ENCODE data around the gene CAMTA1.
A peak's percentile ranks its signal among the peaks of the same experiment; 100 is the strongest.

Gene CAMTA1

DNA sequence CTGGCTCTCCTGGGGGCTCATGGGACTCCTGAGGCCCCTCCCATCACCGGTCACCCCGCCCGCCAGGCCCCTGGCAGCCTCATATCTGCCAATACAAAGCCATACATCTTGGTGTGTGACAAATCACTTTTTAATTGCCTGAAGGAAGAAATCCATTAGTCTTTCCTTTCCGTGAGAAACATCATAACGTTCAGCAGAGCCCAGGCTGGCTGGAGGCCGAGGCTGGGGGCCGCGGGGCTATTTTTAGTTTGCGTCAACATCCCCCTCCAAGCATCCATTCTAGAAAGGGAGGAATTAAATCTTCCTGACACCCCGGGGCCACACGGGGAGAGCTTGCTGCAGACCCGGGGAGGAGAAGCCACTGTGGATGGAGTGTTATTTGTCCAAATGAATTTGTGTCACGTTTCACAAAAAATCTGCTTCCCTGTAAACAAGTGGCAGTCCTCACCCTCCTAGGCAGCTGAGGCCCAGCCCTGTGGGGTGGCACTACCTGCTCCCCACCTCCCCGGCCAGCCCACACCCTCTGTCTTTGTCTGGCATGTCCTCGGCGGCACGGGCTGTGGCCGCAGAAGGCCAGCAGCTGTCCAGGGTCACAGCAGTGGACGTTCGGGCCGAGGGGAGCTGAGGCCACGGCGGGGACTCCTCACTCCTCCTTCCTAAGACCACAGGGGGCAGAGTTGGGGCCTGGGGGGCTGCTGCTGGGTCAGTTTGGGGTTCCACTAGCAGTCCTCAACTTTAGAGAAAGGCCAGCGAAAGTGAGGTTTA is 749.0 kb downstream of the CAMTA1 start:
- ATAC-seq (no peak), DNase-seq (no peak)

DNA sequence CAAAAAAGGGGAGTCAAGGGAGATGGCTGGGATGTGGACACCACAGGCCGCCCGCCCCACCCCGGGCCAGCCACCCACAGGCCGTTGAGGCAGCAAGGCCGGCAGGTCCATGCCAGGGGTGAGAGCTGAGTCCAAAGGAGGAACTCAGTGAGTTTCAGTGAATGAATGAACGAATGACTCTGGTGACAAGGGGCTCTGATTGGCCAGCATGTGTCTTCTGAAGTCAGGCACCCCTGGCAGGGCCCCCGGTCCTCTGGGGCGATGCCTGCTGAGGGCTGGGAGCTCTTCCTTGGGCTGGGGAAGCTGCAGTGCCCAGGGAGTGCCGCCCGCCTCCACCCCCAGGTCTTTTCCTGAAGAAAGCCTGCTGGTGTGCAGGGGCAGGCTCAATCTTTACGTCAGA is 749.8 kb downstream of the CAMTA1 start:
- DNase-seq, result no peak

DNA sequence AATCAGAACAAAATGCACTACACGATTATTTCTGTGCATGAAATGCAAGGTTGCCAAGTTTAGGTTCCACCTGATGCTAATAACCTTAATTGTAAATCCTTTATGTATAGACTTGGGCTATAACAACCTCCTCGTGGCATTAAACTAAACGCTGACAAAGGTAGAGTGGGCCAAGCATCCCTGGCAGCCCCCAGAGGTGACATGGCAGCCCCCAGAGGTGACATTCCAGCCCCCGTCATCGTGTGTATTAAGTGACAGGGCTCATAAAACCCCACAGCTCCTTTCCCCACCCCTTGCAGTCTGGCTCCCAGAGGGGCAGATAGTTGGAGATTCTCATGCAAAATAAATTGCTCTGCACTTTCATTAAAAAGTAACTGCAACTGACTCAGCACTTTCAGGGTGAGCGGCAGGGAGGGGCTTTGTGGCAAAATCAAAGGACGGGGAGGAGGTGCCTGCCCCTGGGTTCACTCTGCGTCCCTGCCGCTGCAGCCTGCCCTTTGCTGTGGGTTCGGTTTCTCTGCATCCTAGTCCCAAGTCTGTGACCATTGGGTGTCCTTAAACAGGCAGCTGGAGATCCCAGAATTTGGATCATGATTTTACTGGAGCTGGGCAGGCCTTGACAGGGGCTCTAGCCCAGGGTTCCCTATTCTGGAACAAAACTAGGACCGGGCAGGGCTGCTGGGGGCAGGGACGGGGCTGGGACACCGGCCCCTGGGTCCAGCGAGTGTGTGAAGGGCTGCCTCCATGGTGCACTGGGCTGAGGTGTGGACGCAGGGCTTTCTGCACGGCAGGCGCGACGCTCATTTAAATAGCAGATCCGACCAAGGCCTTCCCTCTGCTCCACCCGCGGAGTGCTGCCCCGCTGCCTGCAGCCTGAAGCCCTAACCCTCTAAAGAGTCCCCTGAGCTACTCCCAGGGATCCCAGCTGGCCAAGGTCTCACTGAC is 751.0 kb downstream of the CAMTA1 start:
- DNase-seq (no peak), ATAC-seq (no peak)

More for the DNA sequence above, 749.8 kb downstream of the CAMTA1 start:
- ATAC-seq, result no peak

DNA sequence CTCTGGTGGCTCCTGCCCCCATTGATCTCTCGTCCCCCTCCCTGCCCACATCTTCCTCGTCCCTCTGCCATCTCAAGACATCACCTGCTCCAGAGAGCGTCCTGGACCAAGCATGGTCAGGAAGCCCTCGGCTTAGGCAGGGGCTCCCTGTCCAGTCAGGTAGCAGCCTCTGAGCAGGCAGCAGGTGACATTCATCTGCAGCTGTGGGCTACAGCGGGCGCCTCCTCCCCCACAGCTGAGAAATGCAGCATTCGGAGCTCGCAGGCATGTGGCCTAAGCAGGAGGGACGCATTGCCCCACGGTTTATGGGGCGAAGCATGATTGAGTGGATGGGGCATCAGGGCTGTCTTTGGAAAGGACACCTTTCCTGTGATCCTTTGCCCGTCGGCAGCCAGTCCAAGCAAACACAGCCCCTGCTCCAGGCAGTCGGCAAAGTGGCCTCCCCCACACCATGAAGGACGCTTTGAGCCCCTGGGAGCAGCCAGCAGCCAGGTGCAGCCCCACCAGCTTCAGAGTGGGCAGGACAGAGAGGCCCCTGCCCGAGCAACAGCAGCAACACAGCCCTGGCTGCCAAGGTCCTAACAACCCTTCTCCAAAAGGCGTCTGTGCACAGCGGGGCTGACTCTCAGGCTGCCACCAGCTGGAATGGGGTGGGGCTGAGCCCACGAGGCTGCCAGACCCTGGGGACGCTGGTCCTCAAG is 751.8 kb downstream of the CAMTA1 start:
- DNase-seq (no peak), ATAC-seq (no peak)

DNA sequence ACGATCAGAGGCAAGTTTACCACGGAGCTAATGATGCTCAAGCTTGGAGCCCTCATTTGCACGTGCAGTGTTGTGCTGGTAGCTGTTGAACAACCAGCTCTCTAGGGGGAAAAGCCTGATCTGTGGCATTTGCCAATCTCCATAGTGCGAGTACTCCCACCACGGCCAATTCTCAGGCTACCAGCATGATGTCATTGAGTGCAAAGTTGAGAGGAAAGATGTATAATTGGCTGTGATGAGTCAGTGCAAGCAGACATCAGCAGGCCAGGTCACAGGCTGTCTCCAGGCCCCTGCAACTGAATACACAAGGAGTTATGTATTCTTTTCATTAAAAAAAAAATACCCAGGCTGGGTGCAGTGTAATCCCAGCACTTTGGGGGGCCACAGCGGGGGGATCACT is 752.8 kb downstream of the CAMTA1 start:
- DNase-seq, result no peak
- peak; percentile 60 for ATAC-seq

DNA sequence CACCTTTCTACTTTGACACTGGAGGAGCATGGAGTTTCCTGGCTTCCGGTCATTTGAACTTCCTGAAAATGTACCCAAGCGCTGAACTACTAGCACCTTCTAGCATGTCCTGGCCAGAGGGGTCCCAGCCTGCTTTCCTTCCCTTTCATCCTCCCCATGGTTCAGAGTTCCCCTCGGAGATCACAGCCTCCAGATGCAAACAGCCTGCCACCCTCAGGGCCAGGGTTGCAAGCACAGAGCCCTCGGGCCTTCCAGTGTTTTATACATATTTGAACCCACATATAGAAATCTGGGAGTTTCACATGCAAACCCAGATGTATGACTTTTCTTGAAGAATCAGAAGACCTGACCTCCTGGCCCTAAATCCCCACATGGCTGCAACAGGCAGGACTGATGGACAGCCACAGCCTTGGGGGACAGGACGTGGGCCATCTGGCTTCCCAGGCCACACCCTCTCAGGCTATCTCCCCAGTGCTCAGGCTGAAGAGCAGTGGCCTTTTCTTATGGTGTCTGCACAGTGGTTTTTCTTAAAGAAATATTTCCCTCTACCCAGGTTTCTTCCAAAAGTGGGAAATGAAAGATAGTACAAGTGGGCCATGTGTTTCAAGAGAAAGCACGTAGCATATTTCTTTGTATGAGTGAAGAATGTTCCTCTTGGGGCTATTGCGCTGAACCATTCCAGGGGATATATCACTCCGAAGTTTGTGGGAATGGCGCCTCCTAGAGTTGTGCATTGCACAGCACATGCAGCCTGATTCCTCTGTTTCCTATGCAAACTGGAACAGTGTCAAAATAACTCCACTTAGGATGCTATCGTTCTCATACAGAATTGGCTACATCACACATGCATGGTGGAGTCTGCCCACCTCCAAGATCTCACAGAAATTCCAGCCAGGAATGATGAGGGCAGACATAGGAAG is 753.9 kb downstream of the CAMTA1 start:
- DNase-seq, result no peak

DNA sequence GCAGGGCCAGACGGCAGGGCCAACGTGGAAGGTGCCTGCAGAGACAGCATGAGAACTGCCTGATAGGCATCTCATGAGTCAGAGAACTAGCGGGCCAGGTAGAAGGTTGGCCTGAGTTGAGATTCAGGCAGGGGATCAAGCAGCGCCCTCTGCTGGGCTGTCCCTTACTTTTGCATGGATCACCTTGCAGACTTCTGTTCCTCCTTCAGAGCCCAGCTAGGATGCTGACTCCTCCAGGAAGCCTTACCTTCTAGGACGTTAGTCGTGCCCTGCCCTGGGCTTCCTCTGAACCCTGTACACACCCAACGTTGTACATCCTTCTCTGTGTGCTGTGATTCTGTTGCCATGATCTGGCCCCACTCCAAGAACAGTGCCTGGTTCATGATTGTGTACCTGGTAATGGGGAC is 754.5 kb downstream of the CAMTA1 start:
- peak; percentile 45 for ATAC-seq
- DNase-seq, result peak; percentile 45

More for the DNA sequence above, 753.9 kb downstream of the CAMTA1 start:
- ATAC-seq, result no peak

DNA sequence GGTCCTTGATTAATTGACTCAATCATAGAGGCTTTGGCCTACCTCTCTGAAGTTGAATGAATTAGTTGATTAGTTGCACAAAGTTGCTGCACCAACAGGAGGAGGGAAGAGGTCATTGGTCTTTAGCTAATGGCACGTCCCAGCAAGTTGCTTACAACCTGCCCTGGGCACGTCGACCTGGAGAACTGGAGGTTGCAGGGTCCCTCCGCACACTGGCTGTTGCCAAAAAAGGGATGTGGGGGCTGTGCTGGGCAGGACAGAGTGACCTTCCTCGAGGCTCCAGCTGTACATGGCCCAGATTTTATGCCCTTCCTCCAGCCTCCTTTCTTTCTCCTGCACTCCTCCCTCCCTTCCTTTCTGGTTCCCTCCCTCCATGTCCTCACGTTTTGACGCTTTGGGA is 755.6 kb downstream of the CAMTA1 start:
- no peak for ATAC-seq
- no peak for DNase-seq

DNA sequence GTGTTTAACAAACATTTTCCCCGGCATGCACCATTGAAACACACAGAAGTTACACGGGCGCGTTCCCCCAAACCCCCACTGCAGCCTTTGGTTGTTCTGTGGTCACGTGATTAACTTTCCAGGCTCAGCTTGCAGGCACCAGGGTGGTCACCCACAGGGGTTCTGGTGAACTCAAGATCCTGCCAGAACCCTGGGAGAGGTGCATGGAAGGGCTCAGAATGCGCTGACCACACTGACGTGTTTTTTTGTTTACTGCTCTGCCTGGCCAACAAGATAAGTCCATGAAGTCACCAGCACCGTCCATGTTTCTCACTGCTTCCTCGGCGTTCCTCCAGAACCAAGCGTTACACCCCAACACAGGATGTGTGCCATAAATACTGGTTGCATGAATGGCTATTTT is 756.4 kb downstream of the CAMTA1 start:
- ATAC-seq (no peak), DNase-seq (no peak)

DNA sequence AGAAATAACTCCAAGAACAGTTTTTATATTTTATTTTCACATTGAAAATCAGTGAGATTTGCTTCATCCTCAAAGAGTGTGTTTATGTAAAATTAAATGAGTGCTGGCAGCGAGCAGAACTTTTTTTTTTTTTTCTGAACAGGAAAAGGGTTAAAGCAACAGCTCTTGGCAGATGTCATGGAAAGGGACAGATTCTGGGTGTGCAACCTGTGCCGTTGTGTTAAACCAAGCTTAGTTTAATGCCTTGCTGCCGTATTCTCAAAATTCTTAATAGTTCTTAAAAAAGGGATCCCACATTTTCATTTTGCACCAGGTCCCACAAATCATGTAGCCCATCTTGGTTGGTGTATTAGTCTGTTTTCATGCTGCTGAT is 758.5 kb downstream of the CAMTA1 start:
- no peak for ATAC-seq
- DNase-seq, result no peak

DNA sequence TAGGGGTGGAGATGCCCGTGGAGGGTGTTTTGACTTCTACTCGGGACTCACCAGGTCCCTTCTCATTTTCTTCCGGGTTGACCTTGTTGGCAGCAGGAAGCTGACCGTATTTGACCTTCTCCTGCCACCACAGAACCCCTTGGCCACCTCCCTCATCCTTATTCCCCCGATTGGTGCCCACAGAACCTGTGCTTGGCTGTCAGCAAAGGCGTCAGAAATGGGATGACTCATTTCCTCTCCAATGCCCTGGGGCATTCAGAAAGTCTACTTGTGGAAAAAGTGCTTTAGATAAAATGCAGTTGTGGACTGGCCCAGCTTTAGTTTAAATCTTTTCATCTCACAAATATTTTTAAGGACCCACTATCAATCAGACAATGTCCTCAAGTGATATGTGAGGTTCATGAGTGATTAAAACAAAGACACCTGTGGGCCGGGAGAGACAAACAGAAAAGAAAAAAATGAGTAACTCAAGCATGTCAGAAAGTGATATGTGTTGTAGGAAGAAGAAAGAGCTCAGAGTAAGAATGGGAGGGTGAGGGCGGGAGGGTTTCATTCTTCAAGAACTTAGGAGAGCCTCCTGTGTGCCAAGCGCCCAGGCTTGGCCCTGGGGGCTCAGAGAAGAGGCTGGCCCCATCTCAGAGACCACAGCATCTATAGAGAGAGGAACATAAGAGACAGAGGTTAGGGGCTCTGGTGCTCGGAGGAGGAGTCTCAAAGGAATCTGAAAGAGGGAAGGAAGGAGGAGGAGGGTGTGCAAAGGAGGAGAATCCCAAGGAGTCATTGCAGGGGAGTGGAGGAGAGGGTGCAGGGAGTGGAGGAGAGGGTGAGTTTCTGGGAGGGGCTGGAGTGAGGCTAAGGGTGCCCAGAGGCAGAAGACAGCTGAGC is 764.3 kb downstream of the CAMTA1 start:
- ATAC-seq, result peak; percentile 92
- DNase-seq, result peak; percentile 68

DNA sequence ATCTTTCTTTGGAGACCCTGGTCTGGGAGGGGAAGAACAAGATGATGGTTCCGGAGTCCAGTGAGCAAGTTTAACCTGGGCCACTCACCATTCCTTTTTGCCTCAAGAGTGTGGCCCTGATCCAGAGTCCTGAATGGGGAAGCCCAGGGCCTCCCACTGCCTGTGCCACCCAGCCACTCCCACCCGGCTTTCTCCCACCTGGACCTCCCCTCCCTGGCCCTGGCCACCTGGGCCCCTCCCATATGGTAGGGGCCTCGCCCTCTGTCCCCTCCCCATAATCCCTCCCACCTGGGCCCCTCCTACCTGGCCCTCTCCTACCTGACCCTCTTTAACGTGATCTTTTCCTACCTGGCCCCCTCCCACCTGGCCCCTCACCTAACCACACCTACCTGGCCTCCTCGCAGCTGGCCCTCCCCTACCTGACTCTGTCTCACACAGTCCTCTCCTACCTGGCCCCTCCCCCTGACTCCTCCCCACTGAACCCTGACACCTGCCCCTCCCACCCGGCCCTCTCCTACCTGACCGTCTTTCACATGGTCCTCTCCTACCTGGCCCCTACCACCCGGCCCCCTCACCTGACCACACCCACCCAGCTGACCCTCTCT is 765.1 kb downstream of the CAMTA1 start:
- DNase-seq (no peak), ATAC-seq (no peak)

DNA sequence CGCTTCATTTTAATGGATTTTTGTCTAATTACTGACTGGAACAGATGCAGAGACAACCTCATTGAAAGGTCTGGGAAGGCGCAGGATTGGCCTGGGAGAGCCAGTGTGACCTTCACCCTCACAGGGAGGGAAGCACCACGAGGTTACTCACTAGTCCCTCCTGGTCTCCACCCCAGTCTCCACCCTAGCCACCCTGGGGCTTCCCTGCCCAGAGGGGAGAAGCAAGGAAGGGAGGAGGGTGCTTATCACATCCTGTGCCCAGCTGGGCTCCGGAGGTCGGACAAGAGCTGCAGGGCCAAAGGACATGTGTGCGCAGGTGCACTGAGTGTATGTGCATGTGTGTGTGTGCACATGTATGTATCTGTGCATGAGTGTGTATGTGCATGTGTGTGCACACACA is 765.7 kb downstream of the CAMTA1 start:
- ATAC-seq, result no peak
- no peak for DNase-seq

DNA sequence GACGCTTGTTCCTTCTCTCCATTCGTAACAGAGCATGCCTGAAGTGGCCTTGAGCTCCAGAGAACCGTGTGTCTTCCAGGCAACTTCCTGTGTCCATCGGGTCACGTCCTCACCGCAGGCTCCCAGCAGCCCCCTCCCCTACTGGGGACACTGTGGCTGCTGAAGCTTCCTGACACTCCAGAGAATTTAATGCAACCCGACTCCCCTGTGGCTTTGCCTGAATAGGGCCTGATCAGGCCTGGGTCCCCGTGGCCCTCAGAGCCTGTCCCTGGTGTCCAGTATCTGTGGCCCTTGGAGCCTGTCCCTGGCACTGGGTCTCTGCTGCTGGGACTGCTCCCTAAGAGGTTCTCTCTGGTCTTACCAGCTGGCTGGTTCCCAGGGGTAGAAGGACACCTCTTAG is 766.2 kb downstream of the CAMTA1 start:
- DNase-seq (no peak), ATAC-seq (no peak)

DNA sequence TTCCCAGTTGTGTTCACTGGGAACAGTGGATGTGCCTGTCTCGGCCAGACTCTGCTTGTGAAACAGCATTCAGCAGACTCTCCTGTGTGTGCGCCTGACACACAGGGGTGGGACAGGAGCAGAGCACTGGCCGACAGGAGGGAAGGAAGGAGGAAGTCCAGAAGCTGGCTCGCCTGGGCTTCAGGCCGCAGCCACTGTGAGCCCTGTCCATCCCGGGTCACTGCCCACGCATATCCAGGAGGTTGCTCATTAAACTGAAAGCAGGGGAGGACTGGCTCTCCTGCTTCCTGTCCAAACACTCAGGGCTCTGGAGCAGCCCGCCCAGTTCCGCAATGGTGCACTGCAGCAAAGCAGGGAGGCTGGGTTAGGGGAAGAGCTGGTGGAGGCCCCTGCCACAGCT is 767.1 kb downstream of the CAMTA1 start:
- no peak for DNase-seq
- no peak for ATAC-seq

DNA sequence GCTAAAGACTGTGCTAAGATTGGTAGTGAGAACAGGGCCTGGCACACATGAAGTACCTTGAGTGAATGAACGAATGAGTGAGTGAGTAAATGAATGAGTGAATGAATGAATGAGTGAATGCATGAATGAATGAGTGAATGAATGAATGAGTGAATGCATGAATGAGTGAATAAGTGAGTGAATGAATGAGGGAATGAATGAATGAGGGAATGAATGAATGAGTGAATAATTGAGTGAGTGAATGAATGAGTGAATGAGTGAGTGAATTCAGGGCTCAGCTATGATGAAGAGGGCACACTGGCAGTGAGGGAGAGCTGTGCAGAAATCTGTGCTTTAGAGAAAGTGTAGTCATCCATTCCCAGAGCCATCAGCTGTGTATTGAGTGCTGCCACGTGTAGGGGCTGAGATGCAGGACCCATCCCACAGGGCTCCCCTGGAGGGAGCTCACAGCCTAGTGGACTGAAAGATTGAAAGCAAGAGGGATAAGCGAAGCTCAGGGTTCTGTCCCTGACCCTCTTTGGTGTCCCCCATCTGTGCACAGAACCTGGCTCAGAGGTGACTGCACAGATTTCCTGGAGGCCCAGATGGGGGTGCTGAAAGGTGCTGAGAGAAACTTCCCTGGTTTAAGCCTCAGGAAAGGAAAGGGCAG is 767.9 kb downstream of the CAMTA1 start:
- ATAC-seq (no peak), DNase-seq (no peak)

DNA sequence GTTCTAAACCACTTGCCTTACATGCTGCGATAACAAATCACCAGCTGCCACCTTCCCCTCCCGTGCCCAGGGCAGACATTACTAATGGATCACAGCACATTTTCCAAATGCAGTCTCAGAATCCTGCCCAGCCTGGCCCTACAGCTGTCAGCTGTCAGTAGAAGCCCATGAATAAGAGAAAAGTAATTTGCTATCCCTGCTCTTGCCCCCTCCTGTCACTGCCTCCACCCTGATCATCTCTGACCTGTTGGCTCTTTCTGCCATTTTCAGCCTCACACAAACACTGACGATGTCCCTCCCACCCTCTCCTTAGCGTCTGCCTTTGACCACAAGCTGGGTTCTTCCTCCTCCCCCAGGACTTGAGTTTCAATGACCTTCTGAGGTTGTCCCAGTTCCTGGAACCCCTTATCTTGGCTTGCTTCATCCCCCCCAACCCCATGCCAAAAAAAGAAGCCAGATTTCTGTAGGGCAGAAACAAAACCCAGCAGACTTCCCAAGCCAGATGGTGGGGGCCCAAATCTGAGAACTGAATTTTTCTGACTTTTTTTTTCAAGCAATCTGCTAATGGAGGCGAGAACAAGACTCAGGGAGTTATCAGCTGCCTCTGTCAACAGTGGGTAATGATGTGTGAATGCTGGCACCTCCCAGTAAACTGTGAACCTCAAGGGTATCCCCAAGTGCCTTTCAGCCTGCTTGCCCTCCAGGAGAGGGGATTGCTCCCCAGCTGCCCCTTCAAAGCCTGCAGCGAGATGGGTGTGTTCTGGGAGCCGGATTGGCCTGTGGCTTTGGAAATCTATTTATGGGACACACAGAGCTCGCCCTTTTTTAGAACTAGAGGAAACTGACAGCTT is 769.4 kb downstream of the CAMTA1 start:
- no peak for DNase-seq

DNA sequence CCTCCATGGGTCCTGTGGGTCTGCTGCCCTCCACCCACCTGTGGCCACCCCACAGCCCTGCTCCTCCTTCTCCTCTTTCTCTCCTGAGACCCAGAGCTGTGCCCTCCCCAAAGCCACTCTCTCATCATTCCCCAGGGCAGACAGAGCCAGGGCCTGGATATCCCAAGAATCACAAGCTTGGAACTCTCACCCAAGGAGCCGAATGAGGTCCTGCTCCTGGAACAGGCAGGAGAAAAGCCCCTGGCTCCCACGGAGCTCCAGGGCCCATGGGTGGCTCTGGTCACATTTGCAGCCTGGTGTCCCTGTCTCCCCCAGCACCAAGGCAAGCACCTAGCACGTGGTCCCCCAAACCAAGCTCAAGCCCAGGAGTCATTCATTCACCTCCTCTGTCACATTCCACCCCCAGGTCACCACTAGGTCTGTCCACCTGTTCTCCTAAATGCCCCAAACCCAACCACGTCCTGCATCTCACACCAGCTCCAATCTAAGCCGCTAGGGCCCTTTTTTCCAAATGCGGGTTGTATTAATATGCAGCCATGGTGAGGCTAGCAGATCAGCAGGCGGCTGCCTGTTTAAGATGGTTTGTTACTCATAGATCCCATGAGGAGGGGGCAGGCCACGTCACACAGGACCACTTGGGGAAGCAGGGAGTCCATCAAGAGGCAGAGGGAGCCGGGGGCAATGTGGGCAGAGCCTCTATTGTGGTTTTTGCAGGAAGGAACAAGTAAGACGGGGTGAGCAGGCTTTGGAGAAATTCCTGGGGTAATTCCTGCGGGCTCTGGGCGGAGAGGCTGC is 770.3 kb downstream of the CAMTA1 start:
- ATAC-seq, result peak; percentile 21
- no peak for DNase-seq

More for the DNA sequence above, 769.4 kb downstream of the CAMTA1 start:
- ATAC-seq, result no peak
